ENCODE data around the gene NEURL1B. TPM values are rescaled to one million over a fixed set of nuclear protein-coding genes. Genes with fewer than 3 reads are reported as not detected.

The NEURL1B gene
- total and polyA plus RNA-seq, 10 of the 15 experiments (the other 5 are each of a cell fraction or from before 2014, with no cell fraction given) = 0.04 to 0.28 (median 0.05) TPM; not detected in 4

DNA sequence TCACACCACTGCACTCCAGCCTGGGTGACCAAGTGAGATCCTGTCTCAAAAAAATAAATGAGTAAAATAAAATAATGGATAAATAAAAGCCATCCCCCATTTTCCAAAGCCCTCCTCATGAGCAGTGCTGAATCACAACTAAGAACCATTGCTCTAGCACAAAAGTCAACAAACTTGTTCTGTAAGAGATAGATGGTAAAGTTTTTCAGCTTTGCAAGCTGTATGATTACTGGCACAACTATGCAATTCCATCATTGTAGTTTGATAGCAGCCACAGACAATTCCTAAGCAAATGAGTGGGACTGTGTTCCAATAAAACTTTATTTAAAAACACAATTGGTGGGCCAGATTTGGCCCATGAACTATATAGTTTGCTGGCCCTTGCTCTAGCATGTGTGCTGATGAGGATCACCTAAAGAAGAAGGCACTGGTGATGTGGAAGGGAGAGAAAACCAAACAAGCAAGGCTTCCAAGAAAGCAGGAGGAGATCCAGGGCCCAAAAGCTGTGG, 64.6 kb downstream of the NEURL1B start:
- SMC1A ChIA-PET (ENCODE audit: uncharacterized antibody, unreplicated experiment) = interaction anchor here (1.0 kb wide), 1 partner anchor 226 kb away, joined by 3 read pairs; no protein-coding TSS in a partner anchor
- H3K27me3 ChIP-seq (replicated peaks in 1 of 2; ENCODE audit: control insufficient read depth in 2 of 2, insufficient read depth in 2 of 2, low read length in 1 of 2) = no peaks in the 10 kb centered on the region; a peak in 1 of 4 replicates
- no peak overlapping the region for H3K9ac ChIP-seq (ENCODE audit: control insufficient read depth, insufficient read depth, low read length)
- no peaks in the 10 kb centered on the region for H3K9me3 ChIP-seq (replicated peaks; ENCODE audit: control insufficient read depth, insufficient read depth, low read length)
- TF ChIP-seq, protein P1, sequence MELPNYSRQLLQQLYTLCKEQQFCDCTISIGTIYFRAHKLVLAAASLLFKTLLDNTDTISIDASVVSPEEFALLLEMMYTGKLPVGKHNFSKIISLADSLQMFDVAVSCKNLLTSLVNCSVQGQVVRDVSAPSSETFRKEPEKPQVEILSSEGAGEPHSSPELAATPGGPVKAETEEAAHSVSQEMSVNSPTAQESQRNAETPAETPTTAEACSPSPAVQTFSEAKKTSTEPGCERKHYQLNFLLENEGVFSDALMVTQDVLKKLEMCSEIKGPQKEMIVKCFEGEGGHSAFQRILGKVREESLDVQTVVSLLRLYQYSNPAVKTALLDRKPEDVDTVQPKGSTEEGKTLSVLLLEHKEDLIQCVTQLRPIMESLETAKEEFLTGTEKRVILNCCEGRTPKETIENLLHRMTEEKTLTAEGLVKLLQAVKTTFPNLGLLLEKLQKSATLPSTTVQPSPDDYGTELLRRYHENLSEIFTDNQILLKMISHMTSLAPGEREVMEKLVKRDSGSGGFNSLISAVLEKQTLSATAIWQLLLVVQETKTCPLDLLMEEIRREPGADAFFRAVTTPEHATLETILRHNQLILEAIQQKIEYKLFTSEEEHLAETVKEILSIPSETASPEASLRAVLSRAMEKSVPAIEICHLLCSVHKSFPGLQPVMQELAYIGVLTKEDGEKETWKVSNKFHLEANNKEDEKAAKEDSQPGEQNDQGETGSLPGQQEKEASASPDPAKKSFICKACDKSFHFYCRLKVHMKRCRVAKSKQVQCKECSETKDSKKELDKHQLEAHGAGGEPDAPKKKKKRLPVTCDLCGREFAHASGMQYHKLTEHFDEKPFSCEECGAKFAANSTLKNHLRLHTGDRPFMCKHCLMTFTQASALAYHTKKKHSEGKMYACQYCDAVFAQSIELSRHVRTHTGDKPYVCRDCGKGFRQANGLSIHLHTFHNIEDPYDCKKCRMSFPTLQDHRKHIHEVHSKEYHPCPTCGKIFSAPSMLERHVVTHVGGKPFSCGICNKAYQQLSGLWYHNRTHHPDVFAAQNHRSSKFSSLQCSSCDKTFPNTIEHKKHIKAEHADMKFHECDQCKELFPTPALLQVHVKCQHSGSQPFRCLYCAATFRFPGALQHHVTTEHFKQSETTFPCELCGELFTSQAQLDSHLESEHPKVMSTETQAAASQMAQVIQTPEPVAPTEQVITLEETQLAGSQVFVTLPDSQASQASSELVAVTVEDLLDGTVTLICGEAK (IDR thresholded peaks at IDR 0.05; ENCODE audit: borderline replicate concordance) = peak; percentile 74
- no peak for TF ChIP-seq GABPA (IDR thresholded peaks at IDR 0.05; ENCODE audit: low read depth)
- TF ChIP-seq YY1 (IDR thresholded peaks at IDR 0.05; ENCODE audit: low read depth, low read length) = no peak
- no peak for FAIRE-seq
- no peak overlapping the region for H3K4me2 ChIP-seq (ENCODE audit: control insufficient read depth, insufficient read depth)
- no peak for ATAC-seq
- no peak overlapping the region for H3K4me3 ChIP-seq
- RAD21 ChIA-PET (ENCODE audit: unreplicated experiment) = interaction anchor here (0.8 to 1.5 kb wide), 3 partner anchors 9 to 230 kb away, joined by 3 to 4 read pairs (median 3); no protein-coding TSS in a partner anchor
- POLR2A ChIA-PET = no interaction called here
- in situ Hi-C loops (cut with MboI) (no loop called here), intact Hi-C loops (cut with micrococcal nuclease; ENCODE audit: unreplicated experiment) (loop anchor here (10.0 kb wide), 1 partner anchor 569 kb away; no protein-coding TSS in a partner anchor)
- DNase-seq (ENCODE audit: low read depth, low spot score) = no peak
- peaks cover 5% of the 10 kb centered on the region; the same call in 1 of the 2 replicates for H3K4me1 ChIP-seq (ENCODE audit: control insufficient read depth, insufficient read depth, low read length)
- H3K79me2 ChIP-seq (ENCODE audit: control insufficient read depth, insufficient read depth, low read length) = no peaks in the 10 kb centered on the region
- no TSS peak for BruUV-seq (replicated peaks)
- H4K20me1 ChIP-seq (ENCODE audit: control insufficient read depth, insufficient read depth) = no peaks in the 10 kb centered on the region
- no peaks in the 10 kb centered on the region for H3K36me3 ChIP-seq (ENCODE audit: control insufficient read depth in 2 of 2, insufficient read depth in 2 of 2, low read length in 1 of 2)
- CTCF ChIA-PET = interaction anchor here (1.1 to 11.7 kb wide), 5 partner anchors 9 to 248 kb away, joined by 3 to 324 read pairs (median 4); no protein-coding TSS in a partner anchor
- H3K27ac ChIP-seq (ENCODE audit: control insufficient read depth, insufficient read depth) = no peak overlapping the region
- H2AFZ ChIP-seq (ENCODE audit: control insufficient read depth, low read depth, low read length) = no peak overlapping the region
